NCI-H1436 (cell line): ENCODE measurements around the gene IGFLR1.

Experiments
- DNase-seq: peaks from one replicate; lab custom pipeline; 2025; lab: John Stamatoyannopoulos, UW

Gene IGFLR1

GRCh38 chr19:35742121-35742724 is at the start of gene IGFLR1:
Gene IGFLR1 (minus strand): TSS chr19:35742452. CDS start chr19:35741180, 1,272 bp downstream.
- no peak for DNase-seq

- no peak for DNase-seq
Measured at GRCh38 chr19:35791814-35792279, 49.6 kb upstream of the IGFLR1 start.

- peak; percentile 9 for DNase-seq
Measured at GRCh38 chr19:35790981-35791813, 48.9 kb upstream of the IGFLR1 start.

- DNase-seq, result no peak
Measured at GRCh38 chr19:35789978-35790944, 48.0 kb upstream of the IGFLR1 start.

- no peak for DNase-seq
Measured at GRCh38 chr19:35789195-35789977, 47.1 kb upstream of the IGFLR1 start.

- DNase-seq, result no peak
Measured at GRCh38 chr19:35788205-35788960, 46.1 kb upstream of the IGFLR1 start.

GRCh38 chr19:35787227-35787799 is 45.1 kb upstream of the IGFLR1 start:
- DNase-seq, result no peak

GRCh38 chr19:35786299-35787160 is 44.3 kb upstream of the IGFLR1 start:
- DNase-seq, result no peak

- DNase-seq, result no peak
Measured at GRCh38 chr19:35785339-35785627, 43.0 kb upstream of the IGFLR1 start.

- no peak for DNase-seq
Measured at GRCh38 chr19:35784503-35785338, 42.5 kb upstream of the IGFLR1 start.

GRCh38 chr19:35783469-35784434 is 41.5 kb upstream of the IGFLR1 start:
- no peak for DNase-seq

GRCh38 chr19:35782589-35782988 is 40.3 kb upstream of the IGFLR1 start:
- no peak for DNase-seq

GRCh38 chr19:35781650-35782049 is 39.4 kb upstream of the IGFLR1 start:
- DNase-seq, result no peak

GRCh38 chr19:35780717-35781116 is 38.5 kb upstream of the IGFLR1 start:
- no peak for DNase-seq

- DNase-seq, result no peak
Measured at GRCh38 chr19:35780058-35780457, 37.8 kb upstream of the IGFLR1 start.

- DNase-seq, result no peak
Measured at GRCh38 chr19:35779033-35779432, 36.8 kb upstream of the IGFLR1 start.

GRCh38 chr19:35777961-35778360 is 35.7 kb upstream of the IGFLR1 start:
- DNase-seq, result no peak
